ENCODE measurements around the gene LMO3.

LMO3 gene

GRCh38 chr12:16618256-16618655 is 12.3 kb upstream of the LMO3 start:
- POLR2A ChIA-PET = no interaction called here
- CTCF ChIA-PET = no interaction called here
- no peak for TF ChIP-seq CTCF (IDR thresholded peaks at IDR 0.05; ENCODE audit: insufficient read depth, low read length, missing control alignments)
- no peak for DNase-seq (ENCODE audit: low read depth, low spot score)
- H3K4me3 ChIP-seq (ENCODE audit: low read depth, low read length) = no peak overlapping the region

GRCh38 chr12:16613199-16613598 is 7.2 kb upstream of the LMO3 start:
- DNase-seq (ENCODE audit: low read depth, low spot score) = no peak
- ChIA-PET POLR2A (no interaction called here), CTCF (no interaction called here)
- TF ChIP-seq CTCF (IDR thresholded peaks at IDR 0.05; ENCODE audit: insufficient read depth, low read length, missing control alignments) = no peak
- no peak overlapping the region for H3K4me3 ChIP-seq (ENCODE audit: low read depth, low read length)

GRCh38 chr12:16612647-16613046 is 6.7 kb upstream of the LMO3 start:
- H3K4me3 ChIP-seq (ENCODE audit: low read depth, low read length) = no peak overlapping the region
- no peak for TF ChIP-seq CTCF (IDR thresholded peaks at IDR 0.05; ENCODE audit: insufficient read depth, low read length, missing control alignments)
- POLR2A ChIA-PET = no interaction called here
- no peak for DNase-seq (ENCODE audit: low read depth, low spot score)
- CTCF ChIA-PET = no interaction called here

- DNase-seq (ENCODE audit: low read depth, low spot score) = no peak
- H3K4me3 ChIP-seq (ENCODE audit: low read depth, low read length) = no peak overlapping the region
- POLR2A ChIA-PET = no interaction called here
- CTCF ChIA-PET = no interaction called here
- no peak for TF ChIP-seq CTCF (IDR thresholded peaks at IDR 0.05; ENCODE audit: insufficient read depth, low read length, missing control alignments)
These were observed 5.2 kb upstream of the LMO3 start for GRCh38 chr12:16611146-16611545.

- ChIA-PET CTCF (no interaction called here), POLR2A (no interaction called here)
- DNase-seq (ENCODE audit: low read depth, low spot score) = no peak
- H3K4me3 ChIP-seq (ENCODE audit: low read depth, low read length) = no peak overlapping the region
- no peak for TF ChIP-seq CTCF (IDR thresholded peaks at IDR 0.05; ENCODE audit: insufficient read depth, low read length, missing control alignments)
These were observed 4.8 kb upstream of the LMO3 start for GRCh38 chr12:16610743-16611142.

- ChIA-PET POLR2A (no interaction called here), CTCF (no interaction called here)
- no peak for TF ChIP-seq CTCF (IDR thresholded peaks at IDR 0.05; ENCODE audit: insufficient read depth, low read length, missing control alignments)
- no peak overlapping the region for H3K4me3 ChIP-seq (ENCODE audit: low read depth, low read length)
- DNase-seq (ENCODE audit: low read depth, low spot score) = no peak
These were observed 4.1 kb upstream of the LMO3 start for GRCh38 chr12:16610001-16610585.
